Measurements from ENCODE around the gene DOCK6. TPM values are rescaled to one million over a fixed set of nuclear protein-coding genes. Genes with fewer than 3 reads are reported as not detected.

DOCK6 gene
- total RNA-seq, result 10 to 100 TPM; 12.7 to 49.4 TPM

- no peak for DNase-seq (ENCODE audit: low spot score)
- Histone ChIP-seq H3K9me3 (no peaks in the 10 kb centered on the region), H3K4me3 (peak within 1 kb of the TSS; percentile 94 to 97)
Measured at GRCh38 chr19:11261971-11262839, at the start of gene DOCK6. DOCK6 (minus strand) TSS chr19:11262524; CDS start chr19:11262440, 84 bp downstream.

GRCh38 chr19:11306337-11306736 lies 44.0 kb upstream of the DOCK6 start:
- Histone ChIP-seq H3K27me3 (no peaks in the 10 kb centered on the region), H3K36me3 (no peaks in the 10 kb centered on the region), H3K27ac (no peak overlapping the region), H3K4me1 (no peaks in the 10 kb centered on the region), H3K4me3 (no peak overlapping the region), H3K9me3 (no peaks in the 10 kb centered on the region)
- no peak for DNase-seq (ENCODE audit: low spot score)
- no peak for TF ChIP-seq CTCF (IDR thresholded peaks at IDR 0.05)

More at GRCh38 chr19:11261971-11262839, at the start of gene DOCK6:
- no peaks in the 10 kb centered on the region for H3K27me3 ChIP-seq
- peak; percentile 35 to 60 for TF ChIP-seq CTCF (IDR thresholded peaks at IDR 0.05)
- H3K27ac ChIP-seq, result peak within 1 kb of the TSS; percentile 89 to 96
- peaks cover 0 to 17% of the 10 kb centered on the region in 2 donors for H3K4me1 ChIP-seq
- no peaks in the 10 kb centered on the region for H3K36me3 ChIP-seq

- Histone ChIP-seq H3K36me3 (no peaks in the 10 kb centered on the region), H3K9me3 (no peaks in the 10 kb centered on the region), H3K4me3 (no peak overlapping the region), H3K4me1 (no peaks in the 10 kb centered on the region), H3K27ac (no peak overlapping the region), H3K27me3 (no peaks in the 10 kb centered on the region)
- no peak for DNase-seq (ENCODE audit: low spot score)
- no peak for TF ChIP-seq CTCF (IDR thresholded peaks at IDR 0.05)
Measured at GRCh38 chr19:11304936-11305335, 42.6 kb upstream of the DOCK6 start.

- no peaks in the 10 kb centered on the region for H3K9me3 ChIP-seq
- no peak overlapping the region for H3K27ac ChIP-seq
- DNase-seq (ENCODE audit: low spot score), result no peak
- H3K4me3 ChIP-seq, result no peak overlapping the region
- no peak for TF ChIP-seq CTCF (IDR thresholded peaks at IDR 0.05)
- peaks cover 0 to 7% of the 10 kb centered on the region in 2 donors for H3K4me1 ChIP-seq
- H3K36me3 ChIP-seq, result no peaks in the 10 kb centered on the region
- no peaks in the 10 kb centered on the region for H3K27me3 ChIP-seq
Measured at GRCh38 chr19:11300811-11301120, 38.4 kb upstream of the DOCK6 start.

- no peaks in the 10 kb centered on the region for H3K27me3 ChIP-seq
- DNase-seq (ENCODE audit: low spot score), result no peak
Measured at GRCh38 chr19:11299946-11300810, 37.9 kb upstream of the DOCK6 start.

More at GRCh38 chr19:11299946-11300810, 37.9 kb upstream of the DOCK6 start:
- Histone ChIP-seq H3K27ac (no peak overlapping the region), H3K9me3 (no peaks in the 10 kb centered on the region), H3K36me3 (no peaks in the 10 kb centered on the region), H3K4me1 (peaks cover 0 to 7% of the 10 kb centered on the region in 2 donors), H3K4me3 (no peak overlapping the region)
- TF ChIP-seq CTCF (IDR thresholded peaks at IDR 0.05), result no peak
